Measurements from ENCODE around the gene GORASP1.
A peak's percentile ranks its signal among the peaks of the same experiment; 100 is the strongest.

GORASP1 gene

GRCh38 chr3:39102504-39103323 is 4.7 kb downstream of the GORASP1 start:
- no peak for DNase-seq (ENCODE audit: low read depth in 2 of 2)

DNA sequence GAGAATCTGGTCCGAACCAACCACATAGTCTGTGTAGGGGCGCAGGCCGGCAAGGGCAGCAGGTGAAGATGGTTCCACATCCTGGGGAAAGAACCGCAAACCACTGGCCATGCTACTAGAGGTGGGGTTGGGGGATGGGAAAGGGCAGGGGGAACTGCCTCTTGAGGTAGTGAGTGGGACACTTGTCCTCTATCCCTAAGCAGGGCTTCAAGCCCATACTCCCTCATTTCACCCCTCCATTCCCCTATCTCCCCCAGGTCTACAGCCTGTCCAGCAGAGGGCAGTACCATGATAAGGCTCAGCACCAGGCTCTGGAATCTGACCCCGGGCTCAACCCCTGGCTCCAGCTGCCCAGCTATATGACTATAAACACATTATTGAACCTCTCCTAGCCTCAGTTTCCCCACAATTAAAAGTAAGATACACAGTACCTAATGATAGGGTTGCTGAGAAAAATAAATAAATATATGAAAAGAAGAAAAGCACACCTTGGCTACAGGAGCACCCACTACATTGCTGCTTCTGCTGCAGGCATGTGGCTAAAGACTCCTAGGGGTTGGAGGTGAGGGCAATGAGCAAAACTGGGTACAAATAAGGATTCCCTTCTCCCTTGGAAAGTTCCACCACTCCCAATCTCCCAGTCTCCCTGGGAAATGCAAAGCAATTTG is 6.3 kb downstream of the GORASP1 start:
- peak in 1 of 2 donors; percentile 14 for DNase-seq (ENCODE audit: low read depth in 2 of 2)

DNA sequence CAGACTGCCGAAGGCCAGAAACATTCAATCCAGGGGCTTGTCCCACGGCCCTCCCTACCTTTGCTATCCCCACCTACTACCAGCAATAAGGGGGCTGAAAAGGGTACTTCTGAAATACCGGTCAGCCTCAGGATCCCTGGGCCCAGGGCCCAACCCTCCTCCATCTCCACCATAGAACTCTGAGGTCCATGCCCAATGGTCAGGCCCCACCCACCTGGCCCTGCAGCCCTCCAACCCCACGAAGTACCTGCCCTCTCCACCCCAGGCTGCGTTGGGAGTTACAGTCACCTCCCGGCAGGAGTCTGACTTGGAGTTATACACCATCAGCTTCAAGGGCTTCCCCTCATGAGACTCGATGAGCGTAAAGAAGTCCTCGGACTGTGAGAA is 6.9 kb downstream of the GORASP1 start:
- no peak for DNase-seq (ENCODE audit: low read depth in 2 of 2)

DNA sequence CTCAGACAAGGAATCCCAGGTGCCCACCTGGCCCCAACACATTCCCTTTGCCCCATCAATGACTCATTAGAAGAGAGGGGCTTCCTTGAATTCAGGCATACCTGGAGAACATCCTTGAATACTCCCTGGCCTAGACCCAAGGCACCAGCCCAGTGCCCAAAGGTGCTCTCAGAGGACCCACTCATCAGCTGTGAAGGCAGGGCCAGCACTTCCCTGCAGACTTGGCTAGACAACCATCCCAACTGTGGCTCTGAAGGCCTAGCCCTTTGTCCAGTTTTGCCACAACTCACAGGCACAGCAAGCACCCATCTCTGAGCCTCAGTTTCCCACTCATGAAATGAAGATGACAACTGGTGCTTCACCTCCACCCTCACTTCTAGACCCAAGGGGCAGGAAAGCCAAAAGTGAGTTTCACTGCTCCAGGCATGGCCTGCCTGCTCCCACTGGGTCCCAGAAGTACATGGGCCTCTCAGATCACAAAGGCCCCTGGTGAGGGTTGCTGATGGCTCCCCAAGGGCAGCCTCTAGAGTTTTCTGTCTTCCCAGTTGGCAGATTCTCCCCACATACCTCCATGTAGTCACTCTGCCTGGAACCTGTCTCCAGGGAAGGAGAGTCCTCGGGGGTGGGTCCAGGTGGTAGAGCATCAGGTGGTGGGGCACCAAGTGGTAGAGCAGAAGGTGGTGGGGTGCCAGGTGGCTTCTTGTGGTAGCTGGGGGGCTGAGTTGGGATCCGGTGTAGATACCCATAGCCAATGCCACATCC is 7.5 kb downstream of the GORASP1 start:
- no peak for DNase-seq (ENCODE audit: low read depth in 2 of 2)

GRCh38 chr3:39099242-39099641 is 8.2 kb downstream of the GORASP1 start:
- DNase-seq (ENCODE audit: low read depth in 2 of 2): no peak

DNA sequence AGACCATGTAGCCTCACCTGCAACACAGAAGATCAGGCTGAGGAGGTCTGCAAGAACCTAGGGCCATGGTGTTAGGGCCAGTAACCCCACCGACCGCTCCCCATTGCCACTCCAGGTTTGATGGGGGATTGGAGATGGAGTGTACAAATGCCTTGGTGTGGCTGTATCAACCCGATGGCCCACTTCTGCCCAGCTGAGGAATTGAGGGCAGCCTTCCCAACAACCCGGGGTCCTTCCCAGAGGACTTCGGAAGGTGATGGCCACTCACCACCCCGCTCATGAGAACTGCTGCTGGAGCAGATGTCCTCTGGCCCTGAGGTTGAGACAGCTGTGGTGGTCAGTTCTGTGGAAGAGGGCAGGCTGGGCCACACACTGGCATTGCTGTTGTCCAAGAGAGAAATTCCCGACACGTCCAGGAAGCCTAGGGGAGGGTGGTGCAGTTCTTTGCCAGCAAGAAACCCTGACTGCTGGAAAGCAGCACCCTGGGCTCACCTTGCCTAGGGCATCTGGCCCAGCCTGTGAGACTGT is 8.9 kb downstream of the GORASP1 start:
- no peak for DNase-seq (ENCODE audit: low read depth in 2 of 2)

DNA sequence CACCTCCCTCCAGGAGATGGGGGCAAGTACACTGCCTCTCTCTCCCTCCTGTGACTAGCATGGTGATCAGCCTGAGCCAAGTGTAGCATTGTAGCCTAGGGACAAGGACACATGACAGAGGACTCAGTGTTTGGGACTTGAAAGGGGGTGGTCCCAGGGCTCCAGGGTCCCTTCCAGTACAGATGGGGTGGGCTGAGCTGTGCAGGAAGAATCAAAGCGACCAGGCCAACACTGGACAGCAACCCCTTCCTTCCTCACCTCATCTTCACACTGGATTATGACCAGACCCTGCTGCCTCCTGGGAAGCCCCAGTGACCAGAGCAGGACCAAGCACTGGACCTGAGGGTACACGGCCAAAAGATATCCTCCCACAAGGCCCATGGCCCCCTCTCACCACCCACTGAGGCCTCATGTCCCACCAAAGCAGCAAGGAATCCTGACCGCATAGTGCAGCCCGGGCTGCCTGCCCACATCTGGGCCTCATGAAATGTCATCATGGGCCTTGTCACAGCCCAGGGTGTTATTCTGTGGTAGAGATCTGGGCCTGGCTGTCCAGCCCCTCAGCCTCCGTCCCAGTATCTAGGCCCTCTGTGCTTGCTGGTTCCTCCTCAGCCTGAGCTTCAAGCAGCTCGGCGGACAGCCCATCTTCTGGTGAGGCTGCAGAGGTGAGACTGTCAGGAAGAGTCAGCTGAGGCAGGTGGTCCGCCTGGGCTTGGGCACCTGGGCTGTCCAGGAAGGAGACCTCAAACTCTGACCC is 9.5 kb downstream of the GORASP1 start:
- DNase-seq (ENCODE audit: low read depth in 2 of 2): no peak

DNA sequence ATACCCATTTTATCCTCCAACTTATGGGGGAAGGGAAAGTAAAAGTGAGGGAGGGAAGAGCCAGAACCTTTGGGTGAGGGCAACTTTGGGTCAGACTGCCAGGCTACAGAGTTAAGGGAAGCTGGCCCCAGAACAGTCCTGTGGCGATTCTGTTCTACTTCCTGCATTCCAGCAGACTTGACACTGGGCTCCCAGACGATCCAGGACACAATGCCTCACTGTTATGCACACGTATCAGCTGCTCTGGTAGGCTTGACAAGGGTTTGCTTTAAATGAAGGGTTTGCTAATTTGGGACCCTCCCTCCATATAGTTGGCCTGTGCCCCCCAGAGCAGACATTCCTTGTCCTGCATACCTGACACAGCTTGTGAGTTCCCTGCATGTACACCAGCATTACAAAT is 10.7 kb downstream of the GORASP1 start:
- DNase-seq (ENCODE audit: low read depth in 2 of 2): no peak

- DNase-seq (ENCODE audit: low read depth in 2 of 2): no peak
These were observed 11.6 kb downstream of the GORASP1 start for GRCh38 chr3:39095778-39096177.

- no peak for DNase-seq (ENCODE audit: low read depth in 2 of 2)
These were observed 12.4 kb downstream of the GORASP1 start for GRCh38 chr3:39094851-39095677.

DNA sequence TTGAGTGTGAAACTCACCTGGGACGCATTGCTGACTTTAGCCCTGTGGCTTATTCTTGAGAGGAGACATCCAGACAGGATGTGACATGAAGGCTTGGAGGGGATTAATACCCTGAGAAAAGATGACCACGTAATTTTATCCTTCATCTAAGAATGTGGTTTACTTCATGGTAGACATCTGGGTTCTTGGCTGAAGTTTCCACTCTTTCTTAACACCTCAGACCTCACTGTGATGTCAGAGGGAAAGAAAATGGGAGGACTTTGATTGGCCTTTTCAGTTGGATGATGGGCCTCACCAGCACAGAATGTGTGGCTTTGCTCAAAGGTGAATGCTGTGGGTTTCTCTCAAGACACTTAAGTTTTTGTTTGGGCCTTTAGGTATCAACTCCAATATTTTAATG is 16.5 kb downstream of the GORASP1 start:
- DNase-seq (ENCODE audit: low read depth in 2 of 2): no peak

DNA sequence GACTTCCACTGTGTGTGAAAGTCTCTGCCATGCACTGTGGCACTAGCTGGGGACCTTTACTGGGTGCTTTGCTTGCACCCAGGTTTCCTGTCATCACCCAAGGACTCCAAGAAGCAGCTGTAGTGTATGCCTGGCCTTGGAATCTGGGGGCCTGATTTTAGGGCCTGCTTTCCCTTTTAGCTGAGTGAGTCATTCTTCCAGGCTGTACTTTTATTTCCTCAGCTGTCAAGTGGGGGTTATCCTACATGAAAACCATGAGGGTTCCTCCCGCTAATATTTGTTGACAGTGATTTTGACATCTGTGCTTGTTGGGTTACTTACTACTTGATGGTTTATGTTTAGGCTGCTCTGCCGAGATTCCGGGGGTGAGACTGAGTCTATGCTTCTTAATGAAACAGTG is 18.5 kb downstream of the GORASP1 start:
- DNase-seq (ENCODE audit: low read depth in 2 of 2): no peak

DNA sequence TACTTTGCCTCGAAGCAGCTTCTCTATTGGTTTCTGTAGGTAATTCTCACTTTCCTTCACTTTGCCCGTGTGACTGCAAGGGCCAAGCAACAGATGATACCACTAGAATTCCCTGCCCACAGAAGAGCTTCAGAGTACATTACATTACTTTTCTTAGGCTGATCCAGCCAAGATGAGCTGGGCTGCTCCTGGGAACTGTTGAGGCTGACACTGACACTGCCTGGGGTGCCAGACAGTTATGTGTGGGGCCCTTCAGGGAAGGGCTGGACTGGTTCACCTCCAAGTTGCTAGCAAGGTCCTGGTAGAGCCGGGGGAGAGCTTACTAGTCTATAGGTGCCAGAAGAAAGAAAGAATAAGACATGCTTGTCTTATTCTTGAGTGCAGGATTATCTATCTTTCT is 19.0 kb downstream of the GORASP1 start:
- DNase-seq (ENCODE audit: low read depth in 2 of 2): no peak

GRCh38 chr3:39086144-39086543 is 21.3 kb downstream of the GORASP1 start:
- DNase-seq (ENCODE audit: low read depth in 2 of 2): no peak

- DNase-seq (ENCODE audit: low read depth in 2 of 2): no peak
These were observed 24.6 kb downstream of the GORASP1 start for GRCh38 chr3:39082666-39083313.

- no peak for DNase-seq (ENCODE audit: low read depth in 2 of 2)
These were observed 27.4 kb downstream of the GORASP1 start for GRCh38 chr3:39080026-39080425.

DNA sequence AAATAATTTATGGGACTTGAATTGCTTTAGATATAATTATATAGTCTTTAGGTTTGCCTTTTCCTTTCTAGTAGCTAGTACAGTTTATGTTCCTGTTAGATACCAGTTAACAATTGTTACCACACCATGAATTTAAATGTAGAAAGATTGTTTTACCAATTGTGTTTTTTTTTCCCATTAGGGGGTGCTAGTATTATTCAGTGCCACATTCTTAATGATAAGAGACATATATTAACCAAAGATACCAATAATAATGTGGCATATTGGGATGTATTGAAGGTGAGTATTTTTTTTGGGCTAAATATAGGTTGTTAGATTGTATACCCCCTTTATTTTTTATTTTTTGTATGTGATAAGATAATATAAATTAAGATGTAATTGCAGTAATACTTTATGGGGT is 27.9 kb downstream of the GORASP1 start:
- no peak for DNase-seq (ENCODE audit: low read depth in 2 of 2)

- no peak for DNase-seq (ENCODE audit: low read depth in 2 of 2)
These were observed 31.5 kb downstream of the GORASP1 start for GRCh38 chr3:39075910-39076309.

DNA sequence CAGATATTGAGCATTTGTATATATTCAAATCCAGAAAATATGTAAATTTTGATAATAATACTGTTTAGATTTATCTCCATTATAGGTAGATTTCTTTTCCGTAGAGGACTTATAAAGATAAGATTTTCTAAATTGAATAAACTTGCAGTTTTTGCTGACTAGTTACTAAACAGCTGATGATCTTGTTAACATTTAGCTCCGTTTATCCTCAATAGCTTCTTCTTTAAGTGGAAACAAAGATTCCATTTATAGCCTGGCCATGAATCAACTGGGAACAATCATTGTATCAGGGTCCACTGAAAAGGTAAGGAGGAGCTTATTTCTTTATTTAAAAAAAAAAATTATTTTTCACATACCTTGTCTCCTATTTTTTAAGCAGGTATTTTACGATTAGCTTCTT is 38.9 kb downstream of the GORASP1 start:
- no peak for DNase-seq (ENCODE audit: low read depth in 2 of 2)

DNA sequence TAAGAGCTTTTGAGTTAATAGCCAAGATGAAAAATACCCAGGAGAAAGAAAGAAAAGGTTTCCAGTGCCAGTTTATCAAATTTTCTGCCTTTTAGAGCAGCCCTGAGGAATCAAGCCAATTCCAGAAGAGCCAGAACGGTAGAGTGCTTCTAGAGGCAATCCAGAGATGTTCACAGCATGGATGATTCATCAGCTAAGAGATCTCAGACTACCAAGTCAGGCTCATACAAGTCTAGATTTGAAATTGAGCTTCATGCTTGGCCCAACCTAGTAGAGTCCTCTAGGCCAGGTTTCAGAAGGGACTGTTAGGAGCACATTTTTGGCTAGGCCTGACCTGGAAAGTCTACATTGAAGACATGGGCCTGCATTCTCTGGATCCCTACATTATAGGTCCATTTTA is 40.1 kb downstream of the GORASP1 start:
- DNase-seq (ENCODE audit: low read depth in 2 of 2): no peak

Measured in stimulated activated CD8-positive, alpha-beta memory T cell treated with anti-CD3 and anti-CD28 coated beads, Interleukin-15, amount 100 ng/mL, for 4 hours (primary cell).